GM19468 (cell line): ENCODE data around the gene CTNNA2.

Experiments
- ATAC-seq: cut with Tn5 transposase; IDR thresholded peaks from one replicate; pipeline ENCODE4 v1.9.1; 2021; ENCODE audit warnings: mild to moderate bottlenecking, moderate library complexity, moderate number of reproducible peaks; ENCODE audit not compliant: unreplicated experiment; ENCODE audit errors: extremely low read depth

CTNNA2 gene

DNA sequence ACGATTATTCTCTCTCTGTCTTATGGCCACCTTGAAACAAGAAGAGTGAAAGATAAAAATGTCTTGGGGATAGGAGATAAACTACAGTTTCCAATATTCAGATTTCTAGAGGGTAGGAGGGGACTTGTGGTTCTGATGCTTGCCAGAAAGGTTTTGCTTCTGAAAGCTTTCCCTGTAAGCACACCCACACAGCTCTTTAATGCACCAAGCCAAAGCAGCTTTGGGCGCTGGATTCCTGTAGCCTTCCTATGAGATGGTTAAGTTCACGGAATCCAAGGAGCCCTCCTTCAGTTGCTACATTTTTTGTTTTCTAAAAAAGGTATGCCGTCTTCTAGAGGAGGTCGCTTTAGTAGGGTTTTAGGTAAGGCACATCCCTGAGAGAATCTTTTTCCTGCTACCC, 786.8 kb downstream of the CTNNA2 start:
- ATAC-seq, result no peak

DNA sequence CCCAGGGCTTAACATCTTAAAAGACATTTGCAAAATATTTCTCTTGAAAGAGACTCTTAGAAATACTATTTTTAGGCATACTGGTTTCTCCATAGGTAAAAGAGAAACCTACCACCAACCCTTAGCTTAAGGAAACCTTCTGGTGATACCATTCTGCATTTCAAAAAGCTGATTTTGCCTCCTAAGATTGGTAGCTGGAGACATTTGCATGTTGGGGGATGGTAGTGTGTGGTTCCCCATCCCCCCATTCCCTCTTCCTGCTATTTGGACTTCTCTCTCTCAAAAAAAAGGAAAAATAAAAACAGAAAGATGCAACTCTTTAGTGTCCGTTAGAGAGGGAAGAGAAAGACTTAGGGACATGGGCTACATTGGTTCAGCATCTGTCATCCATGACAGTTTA, 787.5 kb downstream of the CTNNA2 start:
- no peak for ATAC-seq

DNA sequence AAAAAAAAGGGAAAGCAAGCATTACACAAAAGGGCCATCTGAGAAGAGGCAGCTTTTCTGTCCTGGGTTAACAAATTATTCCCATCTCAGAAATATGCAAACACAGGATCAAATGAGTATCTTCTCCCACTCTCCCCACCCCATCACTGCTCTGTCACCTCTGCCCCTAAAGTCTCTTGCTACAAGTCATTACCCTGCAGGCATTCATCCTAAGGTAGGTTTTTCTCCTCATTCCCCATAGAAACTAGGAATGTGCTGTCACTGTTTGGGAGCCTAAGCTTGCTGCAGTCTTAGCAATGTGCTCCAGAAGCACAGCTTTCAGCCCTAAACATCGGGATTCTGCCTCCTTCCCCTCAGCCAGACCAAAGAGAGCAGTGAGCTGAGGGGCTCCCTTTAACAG, 788.1 kb downstream of the CTNNA2 start:
- no peak for ATAC-seq

DNA sequence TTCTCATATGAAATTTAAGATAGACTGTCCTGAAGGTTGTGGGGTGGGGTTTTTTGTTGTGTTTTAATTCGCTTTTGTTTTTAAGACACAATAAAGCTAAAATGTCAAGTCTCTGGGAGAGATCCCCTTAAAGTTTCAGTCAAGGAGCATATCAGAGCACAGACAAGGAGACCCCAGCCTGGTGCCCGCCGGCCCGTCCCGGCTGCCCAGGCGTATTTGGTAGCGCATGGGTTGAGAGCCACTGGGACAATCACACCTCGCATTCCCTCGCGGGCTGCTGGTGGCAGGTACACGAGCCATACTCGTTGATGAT, 789.1 kb downstream of the CTNNA2 start:
- ATAC-seq, result no peak

DNA sequence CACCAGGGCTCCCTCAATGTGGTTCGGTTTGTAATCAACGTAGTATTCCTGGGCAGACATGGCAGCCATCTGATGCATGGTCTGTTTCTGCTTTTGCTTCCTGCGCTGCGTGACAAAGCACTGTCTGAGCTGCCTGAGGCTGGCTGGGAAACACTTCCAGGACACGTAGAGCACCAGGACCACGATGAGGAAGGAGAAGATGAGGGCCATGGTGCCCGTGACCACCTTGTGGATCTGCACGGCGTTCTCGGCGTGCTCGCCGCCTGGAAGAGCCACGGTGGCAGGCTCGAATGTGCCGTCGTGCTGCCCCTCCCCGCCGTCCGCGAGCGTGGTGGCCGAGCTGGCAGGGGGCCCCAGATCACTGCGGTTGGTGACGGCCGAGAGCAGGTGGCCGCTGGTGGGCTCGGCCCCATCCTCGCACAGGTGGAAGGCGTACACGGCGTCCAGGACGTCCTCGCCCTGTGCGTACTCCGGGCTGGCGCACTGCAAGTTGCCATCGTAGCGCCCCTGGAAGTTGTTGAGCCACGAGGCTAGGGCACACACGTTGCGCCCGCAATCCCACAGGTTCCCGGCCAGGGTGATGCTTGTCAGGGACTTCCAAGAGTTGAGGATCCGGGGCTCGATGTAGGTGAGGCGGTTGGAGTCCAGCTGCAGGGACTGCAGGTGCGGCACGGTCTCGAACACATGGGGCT, 789.6 kb downstream of the CTNNA2 start:
- no peak for ATAC-seq

DNA sequence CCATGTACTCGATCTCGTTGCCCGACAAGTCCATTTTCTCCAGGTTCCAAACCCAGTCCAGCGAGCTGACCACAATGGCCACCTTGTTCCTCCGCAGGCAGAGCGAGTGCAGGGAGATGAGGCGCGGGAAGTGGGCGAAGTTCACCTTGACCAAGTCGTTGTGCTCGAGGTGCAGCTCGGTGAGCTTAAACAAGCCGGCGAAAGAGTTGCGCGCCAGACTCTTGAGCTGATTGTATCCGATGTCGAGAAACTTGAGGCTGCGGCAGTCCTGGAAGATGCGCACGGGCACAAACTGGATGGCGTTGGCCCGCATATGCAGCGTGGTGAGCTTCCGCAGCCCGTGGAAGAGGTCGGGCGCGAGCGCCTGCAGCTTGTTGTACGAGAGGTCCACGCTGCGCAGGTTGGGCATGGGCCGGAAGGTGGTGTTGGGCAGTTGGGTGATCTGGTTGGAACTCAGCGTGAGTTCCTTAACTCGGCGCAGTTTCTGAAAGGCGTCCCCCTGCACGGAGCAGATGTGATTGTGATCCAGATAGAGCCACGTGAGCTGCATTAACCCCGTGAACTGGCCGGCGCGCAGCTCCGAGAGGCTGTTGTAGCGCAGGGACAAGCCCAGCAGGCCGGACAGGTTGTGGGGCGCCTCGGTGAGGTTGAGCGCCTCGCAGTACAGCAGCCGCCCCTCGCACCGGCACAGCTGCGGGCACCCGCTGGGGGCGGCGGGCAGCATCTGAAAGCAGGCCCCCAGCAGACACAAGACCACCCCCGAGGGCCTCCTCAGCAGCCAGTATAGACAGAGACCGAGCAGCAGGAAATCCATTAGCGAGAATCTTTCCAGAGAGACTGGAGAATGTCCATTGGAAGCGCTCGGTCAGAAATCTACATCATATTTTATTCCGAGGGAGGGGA, 790.4 kb downstream of the CTNNA2 start:
- ATAC-seq, result no peak

DNA sequence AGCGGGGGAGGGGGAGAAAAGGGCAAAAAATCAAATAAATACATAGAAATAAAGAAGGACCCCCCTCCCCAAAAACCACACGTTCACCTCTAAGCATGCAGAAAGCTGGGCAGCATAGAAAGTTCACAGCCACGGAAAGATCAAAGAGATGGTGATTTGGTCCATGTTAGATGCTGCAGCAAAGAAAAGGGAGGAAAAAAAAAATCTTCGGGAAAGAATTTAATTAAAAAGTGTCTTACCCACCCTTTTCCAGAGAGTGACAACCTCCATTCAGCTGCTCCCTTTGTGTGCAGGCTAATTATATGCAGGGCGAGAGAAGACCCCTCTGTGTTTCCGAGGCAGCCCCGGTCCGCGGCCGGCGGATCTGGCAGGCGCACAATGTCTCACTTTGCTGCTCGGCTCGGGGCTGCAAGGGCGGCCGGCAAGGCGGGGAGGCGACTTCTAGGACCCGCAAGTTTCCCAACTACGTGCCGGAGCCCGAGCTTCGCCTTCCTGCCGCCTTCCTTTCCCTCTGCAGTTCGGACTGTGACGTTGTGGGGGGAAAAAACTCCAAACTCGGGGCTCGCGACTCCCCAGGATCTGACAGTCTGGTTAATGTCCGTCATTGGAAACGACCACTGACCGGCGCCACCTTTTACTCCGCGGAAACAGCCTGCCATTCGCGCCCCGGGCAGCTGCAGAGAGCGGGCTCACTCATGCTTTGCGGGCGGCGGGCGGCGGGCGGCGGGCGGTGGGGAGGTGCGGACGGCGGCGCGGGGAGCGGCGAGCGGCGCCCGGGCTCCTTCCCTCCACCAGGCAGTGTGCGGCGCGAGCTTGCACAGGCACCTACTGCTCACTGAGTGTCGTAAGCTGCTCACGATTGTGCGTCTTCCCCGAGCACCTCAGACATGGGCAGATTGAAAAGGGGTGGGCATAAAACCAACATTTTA, 791.3 kb downstream of the CTNNA2 start, which contains the start of gene LRRTM1:
Gene LRRTM1 (minus strand): TSS at position 844 of the 929 bp plus-strand sequence. CDS start 933 bp downstream, outside the sequence.
- ATAC-seq, result no peak

DNA sequence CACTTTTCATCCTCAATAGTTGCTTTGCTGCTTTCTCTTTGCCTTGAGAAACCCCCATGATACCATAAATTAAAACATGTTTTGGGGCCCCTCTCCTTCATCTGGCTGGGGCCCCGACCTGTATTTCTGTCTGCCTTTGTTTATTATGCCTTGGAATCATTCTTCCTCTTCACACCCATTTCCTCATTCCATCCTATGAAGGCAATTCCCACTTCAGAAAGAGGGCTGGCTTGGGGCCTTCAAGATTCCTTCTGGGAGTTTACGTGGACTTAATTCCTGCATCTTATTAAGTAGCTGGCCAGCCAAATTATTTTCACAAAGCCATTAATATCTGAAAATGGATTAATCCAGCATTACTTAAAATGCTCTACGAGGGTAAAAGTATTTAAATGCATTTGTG, 798.5 kb downstream of the CTNNA2 start:
- ATAC-seq, result no peak

DNA sequence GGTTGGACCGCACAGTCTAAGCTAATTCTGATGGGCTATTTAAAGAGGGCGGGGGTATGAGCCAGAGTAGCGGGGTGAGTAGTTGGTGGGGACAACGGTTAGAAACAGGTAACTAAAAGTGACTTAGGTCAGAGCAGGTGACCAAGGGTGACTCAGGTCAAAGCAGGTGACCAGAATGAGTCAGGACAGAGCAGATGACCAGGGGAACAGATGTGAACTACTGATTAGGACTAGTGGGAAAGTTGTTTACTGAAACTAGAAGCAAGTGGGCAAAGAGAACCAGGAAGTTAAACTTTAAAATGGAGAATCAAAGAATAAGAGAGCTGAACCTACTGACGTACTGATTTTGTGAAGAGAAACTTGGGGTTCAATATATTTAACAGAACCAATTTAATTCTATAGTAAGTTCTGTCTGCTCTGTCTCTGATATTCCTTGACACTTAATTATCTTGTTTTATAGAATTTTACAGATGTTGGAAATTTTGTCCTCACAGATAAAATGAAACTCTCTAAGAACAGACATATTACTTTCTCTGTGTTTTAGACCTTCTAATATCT, 799.5 kb downstream of the CTNNA2 start:
- no peak for ATAC-seq

DNA sequence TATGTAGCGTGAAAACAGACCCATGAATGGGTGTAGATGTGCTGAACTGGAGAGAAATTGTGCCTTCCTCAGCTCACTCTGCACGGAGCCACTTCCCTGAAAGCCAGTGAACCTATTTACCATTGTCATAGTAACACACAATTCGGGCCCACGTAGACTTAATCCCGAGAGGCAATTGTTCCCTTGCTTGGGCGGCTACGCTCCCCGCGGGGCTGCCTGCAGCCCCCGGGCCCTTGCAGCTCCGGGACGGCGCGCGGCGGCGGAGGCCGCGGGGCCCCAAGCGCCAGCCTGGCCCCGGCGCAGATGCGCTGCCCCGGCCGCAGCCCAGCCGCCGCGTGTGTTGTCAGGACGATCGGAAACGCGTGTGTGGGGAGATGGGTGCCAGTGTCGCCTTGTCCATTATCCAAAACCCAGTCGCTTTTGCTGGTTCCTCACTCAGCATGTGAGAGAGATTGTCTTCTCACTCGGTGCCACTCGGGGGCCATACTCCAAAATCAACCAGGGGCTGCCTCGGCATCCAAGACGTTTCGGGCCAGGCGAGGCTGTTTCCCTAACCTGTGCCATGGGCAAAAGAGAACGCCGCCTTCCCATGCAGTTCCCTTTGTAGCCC, 809.6 kb downstream of the CTNNA2 start:
- ATAC-seq, result no peak

DNA sequence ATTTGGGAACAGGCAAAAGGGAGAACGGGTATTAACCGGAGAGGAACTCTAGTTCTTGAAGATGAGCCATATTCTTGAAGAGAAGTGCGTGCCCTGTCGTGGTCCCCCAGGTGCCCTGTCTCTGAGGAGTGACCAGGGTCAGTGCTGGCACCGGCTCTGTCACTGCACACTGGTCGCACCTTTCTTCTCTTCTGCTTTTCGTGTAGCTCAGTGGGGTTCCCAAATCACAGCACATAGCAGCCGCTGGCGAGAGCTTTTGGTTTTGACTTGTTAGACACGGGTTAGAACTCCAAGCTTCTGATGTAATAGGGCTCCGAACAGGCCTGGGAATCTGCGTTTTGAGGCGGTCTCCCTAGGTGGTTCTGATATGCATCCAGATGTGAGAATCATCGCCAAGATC, 810.1 kb downstream of the CTNNA2 start:
- ATAC-seq, result no peak

DNA sequence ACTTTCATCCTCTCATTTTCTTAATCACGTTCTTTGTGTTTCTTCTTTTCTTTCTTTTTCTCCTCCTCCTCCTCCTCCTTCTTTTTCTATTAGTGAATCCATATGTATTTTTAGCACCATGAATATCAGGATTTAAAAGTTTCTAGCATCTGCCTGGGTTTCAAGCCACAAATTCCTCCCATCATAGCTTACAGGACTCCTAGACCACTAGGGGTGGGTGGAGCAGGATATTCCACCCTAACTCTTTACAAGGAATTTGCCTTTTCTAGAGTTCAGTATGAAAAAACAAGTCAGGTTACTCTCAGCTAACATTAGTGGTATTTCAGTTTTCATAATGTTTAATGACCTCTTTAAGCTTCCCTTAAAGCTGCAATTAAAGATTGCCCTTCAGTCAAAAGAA, 810.8 kb downstream of the CTNNA2 start:
- no peak for ATAC-seq

DNA sequence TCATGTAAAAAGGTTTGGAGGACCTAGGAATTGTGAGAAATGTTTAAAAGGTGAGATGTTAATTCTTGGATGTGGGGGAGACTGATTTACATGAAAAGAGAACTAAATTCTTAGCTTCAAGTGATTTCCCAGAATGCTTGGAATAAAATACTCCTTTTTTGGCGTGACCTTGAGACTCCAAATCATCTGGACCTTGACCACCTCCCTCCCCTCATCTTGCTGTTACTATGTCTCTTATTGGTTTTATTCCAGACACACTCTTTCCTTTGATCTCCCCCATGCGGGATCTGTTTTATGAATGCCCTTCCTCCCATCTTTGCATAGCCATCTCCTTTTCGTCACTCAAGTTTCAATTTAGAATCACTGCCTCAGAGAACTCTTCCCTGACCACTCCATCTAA, 811.7 kb downstream of the CTNNA2 start:
- no peak for ATAC-seq

DNA sequence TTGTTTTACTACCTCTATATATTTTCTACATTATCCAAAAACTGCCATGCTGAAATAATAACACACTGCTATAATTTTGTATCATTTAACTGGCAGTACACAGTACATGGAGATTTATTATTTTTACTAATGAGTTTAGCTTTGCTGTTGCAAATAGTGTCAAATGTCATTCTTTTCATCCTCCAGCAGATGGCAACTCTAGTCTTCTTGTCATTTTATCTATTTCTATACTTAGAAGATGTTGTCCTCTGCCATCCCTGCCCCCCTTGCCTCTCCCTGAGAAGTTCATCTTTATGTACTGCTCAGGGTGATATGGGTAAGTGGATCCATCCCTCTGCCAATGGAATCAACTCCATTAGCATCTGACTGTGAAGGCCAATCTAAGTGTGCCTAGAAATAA, 813.4 kb downstream of the CTNNA2 start:
- ATAC-seq, result no peak

DNA sequence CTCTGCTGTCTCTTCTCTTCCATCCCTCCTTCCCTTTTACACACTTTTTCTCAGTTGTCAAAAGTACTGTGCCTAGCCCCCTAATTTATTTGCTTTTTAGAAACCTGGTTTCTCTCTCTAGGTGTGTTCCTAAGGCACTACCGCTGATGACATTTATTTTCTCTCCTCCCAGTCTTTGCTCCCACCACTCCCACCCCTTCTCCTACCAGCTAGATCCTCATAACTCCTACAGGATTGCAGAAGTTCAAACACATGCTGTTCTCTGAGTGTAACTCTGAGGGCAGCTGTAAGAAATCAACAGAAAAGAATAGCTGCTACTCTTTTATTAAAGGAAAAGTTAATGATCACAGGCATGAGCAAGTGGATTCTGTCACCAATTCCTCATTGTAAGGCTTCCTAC, 814.0 kb downstream of the CTNNA2 start:
- ATAC-seq, result no peak

DNA sequence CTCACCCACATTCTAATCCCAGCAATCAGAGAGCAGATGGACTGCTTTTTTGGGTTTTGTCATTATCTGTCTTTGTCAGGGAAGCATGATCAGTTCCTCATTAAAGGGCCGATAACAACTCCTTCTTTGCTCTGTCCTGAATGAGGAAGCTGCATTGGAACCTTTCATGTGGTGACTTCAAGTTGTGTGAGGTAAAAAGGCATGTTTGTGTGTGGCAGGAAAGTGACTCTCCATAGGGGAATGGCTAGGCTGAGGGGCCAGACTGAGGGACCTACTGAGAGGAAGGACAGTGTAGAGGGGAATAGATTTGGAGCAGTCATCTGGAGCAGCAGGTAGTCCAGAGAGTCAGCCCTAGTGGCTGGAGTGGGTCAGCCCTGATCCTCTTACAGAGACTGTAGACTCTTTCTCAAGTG, 815.3 kb downstream of the CTNNA2 start:
- no peak for ATAC-seq

DNA sequence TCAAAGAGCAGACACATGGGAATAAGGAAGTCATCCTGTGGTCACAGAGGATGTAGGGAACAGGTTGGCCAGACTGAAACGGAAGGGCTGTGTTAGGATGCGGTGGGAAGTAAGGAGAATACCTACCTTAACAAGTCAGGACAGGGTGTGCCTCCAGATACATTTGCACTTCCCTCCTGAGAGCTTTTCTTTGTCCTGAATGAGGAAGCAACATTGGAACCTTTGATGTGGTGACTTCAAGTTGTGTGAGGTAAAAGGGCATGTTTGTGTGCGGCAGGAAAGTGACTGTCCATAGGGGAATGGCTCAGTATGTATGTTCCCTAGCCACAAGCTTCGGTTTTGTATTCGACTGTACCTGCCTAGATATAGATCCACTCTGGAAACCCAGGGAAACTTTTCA, 816.6 kb downstream of the CTNNA2 start:
- no peak for ATAC-seq

DNA sequence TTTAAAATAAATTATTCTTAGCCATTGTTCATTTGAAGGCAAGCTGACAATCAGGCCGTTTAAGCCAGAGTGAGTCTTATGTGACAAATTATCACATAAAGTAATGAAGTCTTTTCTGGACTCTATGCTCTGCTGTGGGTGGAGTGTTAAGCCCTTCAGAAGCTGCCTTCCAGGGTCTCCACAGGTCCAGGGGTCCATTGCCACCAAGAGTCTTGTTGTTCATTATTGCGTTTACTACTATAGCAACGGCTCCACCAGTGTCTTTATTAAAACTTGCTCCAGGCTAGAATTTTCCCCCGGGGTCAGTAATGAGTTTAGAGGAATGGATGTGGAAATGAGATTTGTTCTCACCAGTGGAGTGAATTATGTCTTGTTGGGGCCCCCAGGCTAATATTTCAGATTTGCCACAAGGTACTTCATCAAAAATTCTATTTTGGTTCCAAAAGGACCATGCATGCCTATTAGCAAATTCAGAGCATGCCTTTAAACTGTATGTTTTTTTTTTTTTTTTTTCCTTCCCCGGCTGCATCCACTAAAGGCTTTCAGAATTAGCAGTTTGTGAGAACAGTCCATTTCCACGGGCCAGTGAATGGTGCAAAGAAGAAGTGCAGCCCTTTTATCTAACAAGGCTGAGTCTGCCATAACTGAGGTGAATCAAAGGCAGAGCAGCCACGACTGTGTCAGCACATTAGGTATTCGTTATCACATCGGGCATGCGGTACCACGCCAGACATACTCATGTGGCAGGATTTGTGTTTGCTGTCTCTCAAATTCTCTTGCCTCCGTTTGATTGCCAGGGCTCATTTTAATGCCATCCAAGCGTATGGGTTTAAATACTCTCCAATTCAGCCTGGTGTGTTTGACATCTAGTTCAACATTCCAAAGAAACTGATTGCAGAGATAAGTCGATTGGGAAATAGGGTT, 817.9 kb downstream of the CTNNA2 start:
- ATAC-seq, result no peak

DNA sequence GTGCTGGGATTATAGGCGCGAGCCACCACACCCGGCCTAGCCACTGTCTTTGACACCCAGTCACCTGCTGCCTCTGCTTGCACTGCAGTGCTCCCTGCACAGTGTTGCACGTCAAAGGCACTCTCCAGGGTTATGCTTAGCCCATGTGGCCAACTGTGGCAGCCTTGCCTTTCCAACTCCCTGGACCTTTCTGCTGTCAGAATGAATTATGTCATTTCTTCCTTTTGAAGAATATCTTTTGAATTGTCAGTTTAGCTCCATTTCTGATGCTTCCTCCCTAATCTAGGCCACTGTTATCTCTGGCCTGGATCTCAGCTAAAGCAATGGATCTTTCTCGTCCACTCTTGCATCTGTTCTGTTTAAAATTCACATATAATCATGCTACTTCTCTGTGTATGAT, 821.0 kb downstream of the CTNNA2 start:
- ATAC-seq, result no peak
